Endothelial cell of coronary artery (primary cell): ENCODE measurements around the gene WDR33. TPM values are rescaled to one million over a fixed set of nuclear protein-coding genes. Genes with fewer than 3 reads are reported as not detected.

Experiments
- total RNA-seq: library from RNA; depleted of rRNA; stranded (reverse); fragments of >200 nt; gene quantifications from 2 replicates; pipeline ENCODE4 v1.2.3, GENCODE V29; 2014

WDR33 gene
- 23.8 and 29.6 TPM in 2 replicates for total RNA-seq

DNA sequence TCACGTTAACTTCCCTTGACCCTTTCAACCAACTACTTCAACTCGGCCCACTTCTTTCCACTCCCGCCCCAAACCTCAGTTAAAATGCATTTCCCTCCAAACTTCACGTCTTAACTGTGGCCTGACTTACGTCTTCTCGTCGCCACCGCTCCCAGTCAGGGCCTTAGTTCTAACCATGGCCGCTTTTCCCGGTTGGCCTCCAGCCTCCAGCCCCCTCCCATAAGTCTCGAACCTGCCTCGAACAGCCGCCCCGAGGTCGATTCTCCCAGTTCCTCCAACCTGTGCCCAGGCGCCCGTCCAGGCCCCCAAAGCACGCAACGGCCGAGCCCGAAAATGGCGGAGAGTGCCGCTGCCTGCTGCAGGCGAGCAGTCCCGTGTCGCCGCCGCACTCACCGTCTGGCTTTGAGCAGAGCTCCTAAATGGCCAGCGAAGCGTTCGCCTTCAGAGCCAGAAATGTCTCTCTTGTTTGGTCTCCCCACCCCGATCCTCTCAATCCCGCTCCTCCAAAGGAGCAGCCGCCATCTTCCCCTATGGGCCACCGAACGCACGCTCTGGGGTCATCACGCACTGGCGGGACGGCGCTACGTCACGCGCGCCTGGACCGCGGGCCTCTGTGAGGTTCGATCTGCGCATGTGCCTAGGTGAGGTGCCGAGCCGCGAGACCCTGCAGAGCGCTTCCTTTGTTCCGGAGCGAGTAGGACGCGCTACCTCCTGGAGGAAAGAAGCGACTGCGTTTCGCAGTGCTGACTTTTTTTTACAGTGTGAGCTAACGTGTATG is at the start of gene WDR33:
Gene WDR33, minus strand, starts transcription at position 553 of the 778 bp plus-strand sequence. CDS start 40,190 bp downstream, outside the sequence.

DNA sequence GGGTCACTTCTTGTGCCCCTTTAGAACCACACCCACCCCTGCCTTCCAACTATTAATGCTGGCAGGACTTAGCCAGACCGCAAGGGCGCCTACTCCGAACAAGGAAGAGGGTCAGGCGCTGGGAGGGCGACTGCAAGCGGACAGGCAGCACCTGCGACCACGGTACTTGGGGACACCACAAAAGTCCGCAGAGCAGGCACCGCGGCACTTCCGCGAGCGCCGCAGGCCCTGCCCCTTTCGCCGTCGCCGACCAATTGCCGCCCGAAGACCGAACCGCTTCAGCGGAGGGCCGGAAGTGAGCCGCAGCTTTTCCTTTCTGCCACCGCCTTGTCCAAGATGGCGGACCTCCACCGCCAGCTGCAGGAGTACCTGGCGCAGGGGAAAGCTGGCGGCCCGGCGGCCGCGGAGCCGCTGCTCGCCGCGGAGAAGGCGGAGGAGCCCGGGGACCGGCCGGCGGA is 109.7 kb downstream of the WDR33 start, which contains the start of gene SFT2D3:
Gene SFT2D3, plus strand, starts transcription at position 305 of the 458 bp plus-strand sequence. Its CDS starts 32 bp downstream, at position 337.

DNA sequence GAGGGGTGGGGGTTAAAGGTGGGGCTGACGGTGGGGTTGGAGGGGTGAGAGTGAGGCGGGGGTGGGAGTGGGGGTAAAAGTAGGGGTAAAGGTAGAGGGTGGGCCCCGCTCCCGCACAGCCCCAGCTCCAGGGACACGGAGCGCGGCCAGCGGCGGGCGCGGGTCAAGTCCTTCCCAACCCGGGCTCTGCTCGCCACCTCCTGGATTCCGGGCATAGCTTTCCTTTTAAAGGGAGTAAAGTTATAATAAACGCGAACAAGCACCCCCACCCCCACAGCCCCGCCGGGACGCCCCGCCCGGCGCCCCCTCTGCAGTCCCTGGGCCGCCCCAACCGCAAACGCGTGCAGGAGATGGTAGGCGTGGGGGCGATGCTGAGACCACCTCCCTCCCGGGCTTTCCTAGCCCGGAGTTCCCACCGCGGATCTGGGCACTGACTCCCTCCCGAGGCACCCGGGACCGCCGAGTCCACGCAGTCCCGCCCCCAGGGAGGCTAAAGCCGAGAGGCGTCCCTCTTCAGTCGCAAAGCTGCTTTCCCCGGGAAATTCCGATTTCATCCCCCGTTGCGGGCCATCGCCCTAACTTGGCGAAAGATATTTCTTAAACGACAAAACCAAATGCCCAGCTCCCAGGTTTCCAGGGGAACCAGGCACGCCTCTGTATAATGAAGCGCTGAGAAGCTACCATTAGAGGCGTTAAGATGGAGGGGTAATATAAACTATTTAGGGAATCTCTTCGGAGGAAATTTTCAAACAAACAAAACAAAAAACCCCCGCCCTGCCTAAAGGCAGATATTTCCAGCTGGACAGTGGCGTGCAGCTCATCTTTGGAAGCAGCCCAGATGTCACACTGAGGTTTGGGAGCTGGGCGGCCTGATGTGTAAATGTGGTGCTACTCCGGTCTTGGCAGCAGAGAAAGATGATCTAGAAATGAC is 135.4 kb downstream of the WDR33 start, which contains the start of gene LIMS2:
Gene LIMS2, minus strand, starts transcription at position 200 of the 931 bp plus-strand sequence. CDS start 506 bp downstream, outside the sequence.

Other genes starting within 250 kb of the WDR33 start
- gene GPR17, start 165.0 kb downstream of the WDR33 start, total RNA-seq = not detected in 2 replicates
- 9.4 and 22.1 TPM in 2 replicates for gene LIMS2, start 135.6 kb downstream of the WDR33 start, total RNA-seq
- 2.7 and 2.9 TPM in 2 replicates for gene SFT2D3, start 109.7 kb downstream of the WDR33 start, total RNA-seq
- gene POLR2D, start 47.0 kb upstream of the WDR33 start, total RNA-seq = 23.3 and 24.8 TPM in 2 replicates
- 16.0 and 20.7 TPM in 2 replicates for gene AMMECR1L, start 74.8 kb upstream of the WDR33 start, total RNA-seq
- gene SAP130, start 216.9 kb upstream of the WDR33 start, total RNA-seq = 2.9 and 3.4 TPM in 2 replicates